GM19239 (cell line): Measurements from ENCODE around the gene INSRR.

Source experiments
- DNase-seq: peaks from one replicate; pipeline ENCODE4 v3.0.0; 2011; ENCODE audit warnings: low spot score; ENCODE audit not compliant: insufficient read length
- FAIRE-seq: peaks from 2 replicates; lab custom pipeline; 2011; peaks lifted over from hg19 to GRCh38; lab: Jason Lieb, UNC

INSRR gene

DNA sequence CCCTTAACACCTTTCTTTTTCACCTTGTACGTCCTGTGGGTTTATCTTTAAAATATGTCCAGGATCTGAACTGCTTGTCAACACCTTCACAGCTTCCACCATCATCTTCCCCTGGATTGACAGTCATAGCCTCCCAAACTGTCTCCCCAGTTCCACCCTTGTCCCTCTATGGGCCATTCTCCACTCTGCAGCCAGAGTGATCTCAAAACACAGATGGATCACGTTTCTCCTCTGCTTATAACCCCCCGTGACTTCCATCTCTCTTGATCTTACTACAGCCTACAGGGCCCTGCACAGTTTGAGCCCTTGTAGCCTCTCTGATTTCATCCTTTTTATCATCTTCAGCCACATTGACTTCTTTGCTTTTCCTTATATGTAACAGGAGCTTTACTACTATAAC lies 4.3 kb downstream of the INSRR start:
- DNase-seq (no peak), FAIRE-seq (no peak)

- FAIRE-seq: no peak
These were observed 5.2 kb downstream of the INSRR start for GRCh38 chr1:156853761-156854160.

DNA sequence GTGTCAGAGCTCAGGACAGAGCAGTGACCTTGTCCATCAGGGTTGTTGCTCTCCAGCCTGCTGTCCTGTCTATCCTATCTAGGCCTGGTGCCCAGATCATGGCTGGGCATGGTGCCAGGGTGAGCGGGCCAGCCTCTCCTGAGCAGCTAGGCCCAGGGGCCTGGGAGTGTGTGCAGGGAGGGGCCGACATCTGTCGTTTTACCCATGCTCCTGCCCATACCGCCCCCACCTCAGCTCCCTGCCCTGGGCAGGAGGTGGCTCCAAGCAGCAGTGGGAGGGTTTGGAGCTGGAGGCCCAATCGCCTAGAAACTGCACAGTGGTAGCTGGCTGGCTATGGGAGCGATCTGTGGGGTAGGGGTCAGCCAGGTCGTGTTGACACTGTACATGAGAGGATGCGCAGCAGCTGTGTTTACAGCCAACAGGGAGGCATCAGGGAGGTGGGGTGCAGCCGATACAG lies 6.5 kb downstream of the INSRR start:
- FAIRE-seq: no peak
- DNase-seq: no peak

More at GRCh38 chr1:156853761-156854160, 5.2 kb downstream of the INSRR start:
- DNase-seq: no peak

GRCh38 chr1:156851779-156852417 lies 7.0 kb downstream of the INSRR start:
- no peak for FAIRE-seq
- no peak for DNase-seq

GRCh38 chr1:156849151-156849496 lies 9.8 kb downstream of the INSRR start:
- DNase-seq: no peak
- FAIRE-seq: no peak

DNA sequence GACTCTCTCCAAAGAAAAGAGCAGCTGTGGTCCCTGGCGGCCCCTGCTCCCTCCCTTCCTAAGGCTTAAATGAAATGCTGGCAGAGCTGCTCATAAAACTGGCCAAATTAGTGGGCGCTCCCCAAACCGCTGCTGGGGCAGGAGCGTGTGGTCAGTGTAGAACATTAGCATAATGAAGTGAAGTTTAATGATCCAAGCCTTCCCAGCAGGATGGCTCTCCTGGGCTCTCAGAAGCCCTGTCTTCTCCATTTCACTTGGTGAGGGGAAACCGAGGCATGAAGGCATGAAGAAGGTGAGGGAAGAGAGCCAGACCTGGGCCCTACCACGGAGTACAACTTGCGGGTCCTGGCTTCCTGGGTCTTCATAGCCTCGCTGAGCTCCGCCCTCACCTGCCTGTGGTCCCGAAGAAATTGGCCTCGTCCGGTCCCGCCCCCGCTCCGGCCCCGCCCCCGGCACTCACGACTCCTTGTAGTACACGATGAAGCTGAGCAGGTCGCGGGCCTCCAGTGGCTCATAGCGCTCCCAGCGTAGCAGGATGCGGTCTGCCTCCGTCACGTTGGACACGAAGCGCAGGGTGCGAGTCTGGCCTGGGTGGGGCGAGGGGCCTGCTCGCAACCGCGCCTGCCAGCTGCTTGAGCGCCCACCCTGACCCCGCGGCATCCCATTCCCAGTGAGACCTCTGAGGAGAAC lies 10.3 kb downstream of the INSRR start:
- DNase-seq (no peak), FAIRE-seq (no peak)

- FAIRE-seq (no peak), DNase-seq (no peak)
These were observed 11.1 kb downstream of the INSRR start for GRCh38 chr1:156847591-156848460.

GRCh38 chr1:156846643-156847042 lies 12.3 kb downstream of the INSRR start:
- DNase-seq: no peak
- no peak for FAIRE-seq

DNA sequence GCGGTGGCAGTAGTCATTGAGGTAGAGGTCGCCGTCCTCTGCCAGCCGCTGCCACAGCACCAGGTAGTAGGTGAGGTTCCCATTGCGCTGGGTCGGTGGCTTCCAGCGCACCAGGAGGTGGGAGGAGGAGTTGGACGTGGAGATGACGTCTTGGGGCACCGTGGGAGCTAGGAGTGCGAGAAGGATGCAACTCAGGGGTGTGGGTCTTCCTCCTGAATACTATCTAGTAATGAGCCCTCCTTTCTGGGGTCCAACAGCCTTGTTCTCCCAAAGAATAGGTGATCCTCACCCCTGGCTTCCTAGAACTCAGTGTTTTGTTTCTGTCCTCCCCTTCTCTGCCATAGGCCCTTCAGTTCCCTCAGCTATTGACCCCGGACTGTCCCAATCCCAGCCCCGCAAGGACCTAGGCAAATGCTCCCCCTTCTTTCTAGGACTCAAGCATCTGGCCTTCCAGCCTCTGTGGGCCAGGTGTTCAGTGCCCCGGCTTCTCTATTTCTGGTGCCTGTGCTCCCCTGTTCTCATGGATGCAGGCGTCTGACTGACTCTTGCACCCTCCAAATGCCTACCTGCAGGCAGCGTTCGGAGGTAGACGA lies 12.9 kb downstream of the INSRR start:
- no peak for FAIRE-seq
- no peak for DNase-seq

- FAIRE-seq (no peak), DNase-seq (no peak)
These were observed 13.6 kb downstream of the INSRR start for GRCh38 chr1:156845055-156845952.

GRCh38 chr1:156844638-156845037 lies 14.3 kb downstream of the INSRR start:
- FAIRE-seq: no peak
- DNase-seq: no peak

GRCh38 chr1:156844102-156844501 lies 14.8 kb downstream of the INSRR start:
- no peak for DNase-seq
- no peak for FAIRE-seq

DNA sequence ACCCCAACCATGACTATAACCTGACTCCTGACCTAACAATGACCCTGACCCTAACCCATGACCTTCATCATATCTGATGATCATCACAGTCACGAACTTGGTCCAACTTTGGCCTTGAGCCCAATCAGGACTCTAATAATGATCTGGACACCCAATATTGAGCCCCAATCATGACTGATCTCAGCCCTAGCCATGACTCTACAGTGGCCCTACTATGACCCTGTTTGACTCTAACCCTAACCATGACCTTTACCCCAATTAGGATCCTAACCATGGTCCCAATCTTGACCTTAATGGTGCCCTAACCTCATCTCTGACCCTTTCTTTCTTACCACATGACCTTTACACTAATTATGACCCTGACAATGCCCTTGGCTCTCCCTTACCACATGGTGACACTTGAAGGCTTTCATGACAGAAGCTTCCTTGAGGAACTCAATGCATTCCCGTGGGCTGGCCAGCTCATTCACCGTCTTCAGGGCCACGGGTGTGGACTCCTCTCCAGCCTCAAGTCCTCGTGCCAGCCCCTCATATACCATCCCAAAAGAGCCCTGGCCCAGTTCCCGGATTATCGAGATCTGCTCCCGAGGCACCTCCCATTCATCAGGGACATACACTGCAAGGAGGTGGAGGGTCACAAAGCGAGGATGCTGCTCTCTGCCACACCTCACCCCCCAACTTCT lies 16.2 kb downstream of the INSRR start:
- FAIRE-seq (no peak), DNase-seq (no peak)

GRCh38 chr1:156841295-156841855 lies 17.5 kb downstream of the INSRR start:
- FAIRE-seq (no peak), DNase-seq (no peak)

DNA sequence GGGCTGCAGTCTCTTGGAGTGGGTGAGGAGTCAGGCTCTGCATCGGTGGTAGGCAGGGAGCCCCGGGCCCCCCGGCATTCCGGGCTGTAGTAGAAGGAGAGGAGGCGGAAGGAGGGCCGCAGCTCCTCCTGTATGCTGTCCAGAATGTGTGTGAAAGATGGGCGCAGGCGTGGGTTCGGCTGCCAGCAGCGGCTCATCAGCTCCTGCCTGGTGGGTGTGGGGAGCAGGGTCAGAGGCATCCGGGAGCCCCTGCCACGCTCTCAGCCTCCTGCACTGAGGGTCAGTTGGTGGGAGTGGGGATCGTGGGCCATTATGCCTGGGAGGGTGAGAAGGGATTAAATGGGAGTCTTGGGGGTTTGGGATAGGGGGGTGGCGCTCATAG lies 18.0 kb downstream of the INSRR start:
- FAIRE-seq: no peak
- no peak for DNase-seq

DNA sequence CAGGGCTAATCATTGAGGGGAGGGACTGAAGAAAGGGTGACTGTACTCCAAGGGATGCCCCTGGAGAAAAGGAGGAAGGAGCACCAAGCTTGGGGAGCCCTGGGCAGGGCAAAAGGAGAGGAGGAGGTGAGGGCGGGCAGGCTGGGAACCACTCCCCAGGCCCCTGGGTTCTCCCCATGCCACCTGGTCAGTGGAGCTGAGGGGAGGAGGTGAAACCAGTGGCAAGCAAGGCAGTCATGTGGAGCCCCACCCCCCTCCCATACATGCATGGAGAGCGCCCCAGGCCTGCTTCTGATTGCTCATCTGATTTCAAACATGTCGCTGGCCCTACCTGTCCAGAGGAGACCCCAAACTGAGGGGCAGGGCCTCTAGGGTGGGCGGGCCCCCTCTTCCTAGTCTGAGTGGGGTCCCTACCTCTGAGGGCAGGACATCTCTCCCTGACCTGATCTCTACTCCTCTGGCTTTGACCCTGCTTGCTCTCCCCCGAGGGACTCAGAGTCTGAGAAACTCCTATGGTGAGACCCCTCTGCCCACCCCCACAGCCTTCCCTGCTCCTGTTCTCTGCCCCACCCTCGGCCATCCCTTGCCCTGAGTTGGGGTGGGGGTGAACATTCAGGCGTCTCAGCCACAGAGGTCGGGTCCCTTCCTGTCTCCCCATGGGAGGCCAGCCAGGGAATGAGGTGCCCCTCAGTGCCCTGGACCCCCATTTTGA lies 18.6 kb downstream of the INSRR start:
- DNase-seq (no peak), FAIRE-seq (no peak)

DNA sequence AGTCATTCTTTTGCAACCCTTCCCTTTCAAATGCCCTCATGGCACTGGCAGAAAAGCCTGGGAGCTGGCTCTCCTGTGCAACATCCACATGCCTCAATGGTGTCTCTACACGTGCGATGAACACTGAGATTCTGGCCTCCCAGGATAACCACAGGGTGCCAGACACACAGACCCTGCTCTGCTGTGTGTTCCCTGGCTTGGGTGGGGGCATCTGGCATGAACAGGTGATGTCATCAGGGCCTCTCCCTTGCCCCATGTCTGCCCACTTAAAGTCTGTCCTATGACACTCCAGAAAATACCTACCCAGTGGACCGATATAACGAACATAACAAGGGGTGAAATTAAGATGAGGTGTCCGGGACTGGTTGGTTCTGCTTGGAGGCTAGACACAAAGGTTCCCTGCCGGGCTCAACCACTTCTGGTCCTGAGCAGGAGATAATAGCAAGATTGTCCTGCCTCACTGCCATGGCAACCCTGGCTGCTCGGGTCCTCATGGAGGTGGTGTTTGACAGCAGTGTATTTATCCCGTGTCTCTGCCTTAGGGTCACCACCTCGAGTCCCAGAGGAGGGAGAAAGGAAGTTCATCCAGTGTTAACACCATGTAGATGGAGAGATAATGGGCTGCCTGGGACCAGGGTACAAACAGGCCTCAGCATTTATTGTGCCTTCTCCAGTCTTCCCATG lies 19.3 kb downstream of the INSRR start:
- DNase-seq (no peak), FAIRE-seq (no peak)

- DNase-seq: peak; percentile 57
- FAIRE-seq: no peak
These were observed 19.9 kb downstream of the INSRR start for GRCh38 chr1:156838972-156839371.
